Brain pericyte (primary cell): ENCODE data around the gene MIDN.

ENCODE experiments used
- DNase-seq: peaks from one replicate; pipeline ENCODE4 v3.0.0-alpha.2; 2012; ENCODE audit warnings: low read depth, low spot score

Gene MIDN

DNA sequence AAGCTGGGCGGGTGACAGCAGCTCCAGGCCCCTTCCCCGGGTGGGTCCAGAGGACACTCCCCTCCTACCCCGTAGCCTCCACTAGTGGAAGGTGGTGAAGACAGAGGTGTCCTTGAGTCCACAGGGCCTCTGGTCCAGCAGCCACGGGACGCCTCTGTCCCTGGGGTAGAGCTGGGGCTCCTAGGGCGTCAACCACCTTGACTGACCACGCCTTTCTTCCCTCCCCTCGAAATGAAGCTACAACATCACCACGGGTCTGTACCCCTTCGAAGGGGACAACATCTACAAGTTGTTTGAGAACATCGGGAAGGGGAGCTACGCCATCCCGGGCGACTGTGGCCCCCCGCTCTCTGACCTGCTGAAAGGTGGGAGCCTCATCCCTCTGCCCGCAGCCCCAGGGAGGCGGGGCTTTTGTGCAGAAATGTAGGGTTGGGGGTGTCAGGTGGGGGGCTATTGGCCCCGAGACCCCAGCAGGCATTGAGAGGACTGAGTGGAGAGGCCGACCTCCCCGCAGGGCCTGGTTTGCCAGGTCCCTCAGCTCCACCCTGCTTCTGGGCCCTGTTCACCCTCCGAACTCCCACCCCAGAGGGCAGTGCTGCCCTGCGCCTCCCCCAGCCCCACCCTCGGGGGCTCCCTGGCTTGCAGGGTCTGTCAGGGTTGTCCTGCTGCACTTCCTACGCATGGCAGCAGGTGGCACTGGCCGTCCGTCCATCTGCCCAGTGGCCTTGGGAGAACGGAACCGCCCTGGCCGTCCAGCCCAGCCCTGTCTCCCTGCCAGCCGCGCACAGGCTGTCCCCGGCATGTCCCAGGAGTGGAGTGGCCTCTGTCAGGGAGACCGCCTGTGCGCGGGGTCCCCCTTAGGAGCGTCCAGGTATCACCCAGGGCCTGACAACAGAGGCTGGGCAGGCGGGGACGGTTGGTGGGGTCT, 27.1 kb upstream of the MIDN start:
- no peak for DNase-seq

DNA sequence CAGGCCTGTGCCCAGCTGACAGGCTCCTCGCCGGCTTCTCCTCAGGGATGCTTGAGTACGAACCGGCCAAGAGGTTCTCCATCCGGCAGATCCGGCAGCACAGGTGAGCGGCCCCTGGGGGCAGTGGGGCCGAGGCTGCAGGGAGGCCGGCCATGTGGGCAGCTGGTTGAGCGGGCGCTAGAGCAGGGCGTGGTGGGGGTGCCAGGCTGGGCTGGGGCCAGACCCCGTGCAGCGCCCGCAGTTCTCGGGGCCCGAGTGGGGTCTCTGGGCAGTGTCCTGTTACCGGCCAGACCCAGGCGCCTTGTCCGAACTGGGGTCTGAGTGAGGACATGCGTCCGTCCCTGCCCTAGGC, 26.5 kb upstream of the MIDN start:
- DNase-seq = no peak

DNA sequence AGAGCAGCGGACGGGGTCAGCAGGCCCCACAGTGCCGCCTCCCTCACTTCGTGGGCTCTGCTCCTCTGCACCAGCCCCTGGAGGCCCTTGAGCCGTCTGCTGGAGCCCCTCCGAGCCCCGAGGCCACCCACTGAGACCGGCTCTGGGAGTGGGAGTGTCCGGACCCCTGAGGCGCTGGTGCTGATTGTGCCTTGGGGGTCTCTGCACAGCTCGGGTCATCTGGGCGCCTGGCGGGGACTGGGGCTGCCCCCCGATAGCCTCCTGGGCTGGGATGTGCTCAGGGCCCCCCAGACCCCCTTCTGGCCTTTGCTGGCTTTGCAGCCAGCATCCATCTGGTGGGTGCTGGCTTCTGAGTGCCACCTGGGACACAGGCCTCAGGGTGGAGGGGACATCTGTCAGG, 26.0 kb upstream of the MIDN start:
- DNase-seq = no peak

DNA sequence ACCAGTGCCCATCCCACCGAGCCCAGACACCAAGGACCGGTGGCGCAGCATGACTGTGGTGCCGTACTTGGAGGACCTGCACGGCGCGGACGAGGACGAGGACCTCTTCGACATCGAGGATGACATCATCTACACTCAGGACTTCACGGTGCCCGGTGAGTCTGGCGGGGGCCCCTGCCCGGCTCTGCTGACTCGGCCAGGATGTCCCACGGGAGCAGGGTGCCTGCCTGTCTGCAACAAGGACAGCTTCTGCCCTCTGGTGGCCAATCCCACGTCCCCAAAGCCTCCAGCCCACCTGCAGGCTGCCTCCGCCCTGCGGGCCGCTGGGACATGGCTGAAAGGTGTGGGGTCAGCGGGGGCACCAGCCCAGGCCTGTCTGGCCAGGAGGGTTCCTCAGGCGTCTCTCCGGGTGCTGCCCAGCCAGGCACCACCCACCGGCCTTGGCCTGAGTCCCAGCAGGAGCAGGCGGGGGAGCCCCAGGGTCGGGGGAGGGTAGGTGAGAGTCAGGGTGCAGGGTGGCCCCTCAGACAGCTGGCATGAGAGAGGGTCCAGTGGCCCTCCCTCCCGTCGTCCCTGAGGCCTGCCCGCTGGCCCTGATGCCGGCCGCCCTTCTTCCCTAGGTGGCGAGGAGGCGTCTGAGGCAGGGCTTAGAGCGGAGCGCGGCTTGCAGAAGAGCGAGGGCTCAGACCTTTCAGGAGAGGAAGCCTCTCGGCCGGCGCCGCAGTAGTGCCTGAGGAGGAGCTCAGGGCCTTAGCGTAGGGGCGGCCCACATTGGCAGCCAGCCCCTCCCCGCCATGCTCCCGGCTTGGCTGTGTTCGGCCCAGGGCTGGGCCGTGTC, 25.1 kb upstream of the MIDN start:
- no peak for DNase-seq

GRCh38 chr19:1224047-1224825, 24.1 kb upstream of the MIDN start:
- no peak for DNase-seq

GRCh38 chr19:1224847-1225246, 23.5 kb upstream of the MIDN start:
- no peak for DNase-seq

- DNase-seq = no peak
Measured at GRCh38 chr19:1225440-1226226, 22.8 kb upstream of the MIDN start.

- no peak for DNase-seq
Measured at GRCh38 chr19:1226227-1226518, 22.2 kb upstream of the MIDN start.

GRCh38 chr19:1226522-1227303, 21.7 kb upstream of the MIDN start:
- no peak for DNase-seq

DNA sequence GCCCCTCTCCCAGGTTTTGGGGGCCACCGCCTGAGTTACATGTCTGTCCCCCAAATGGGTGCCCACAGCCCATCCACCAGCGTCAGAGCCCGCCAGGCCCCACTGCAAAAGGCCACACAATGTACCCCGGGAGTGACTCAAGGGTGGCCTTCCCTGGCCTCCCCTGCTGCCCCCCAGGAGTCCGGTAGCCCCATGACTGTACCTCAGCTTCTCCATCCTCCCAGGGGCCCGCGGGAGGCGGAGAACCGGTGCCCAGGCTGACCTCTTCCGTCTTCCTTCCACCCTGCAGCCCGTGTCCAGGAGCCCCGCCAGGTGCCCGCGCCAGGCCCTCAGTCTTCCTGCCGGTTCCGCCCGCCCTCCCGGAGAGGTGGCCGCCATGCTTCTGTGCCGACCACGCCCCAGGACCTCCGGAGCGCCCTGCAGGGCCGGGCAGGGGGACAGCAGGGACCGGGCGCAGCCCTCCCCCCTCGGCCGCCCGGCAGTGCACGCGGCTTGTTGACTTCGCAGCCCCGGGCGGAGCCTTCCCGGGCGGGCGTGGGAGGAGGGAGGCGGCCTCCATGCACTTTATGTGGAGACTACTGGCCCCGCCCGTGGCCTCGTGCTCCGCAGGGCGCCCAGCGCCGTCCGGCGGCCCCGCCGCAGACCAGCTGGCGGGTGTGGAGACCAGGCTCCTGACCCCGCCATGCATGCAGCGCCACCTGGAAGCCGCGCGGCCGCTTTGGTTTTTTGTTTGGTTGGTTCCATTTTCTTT, 20.9 kb upstream of the MIDN start:
- no peak for DNase-seq

DNA sequence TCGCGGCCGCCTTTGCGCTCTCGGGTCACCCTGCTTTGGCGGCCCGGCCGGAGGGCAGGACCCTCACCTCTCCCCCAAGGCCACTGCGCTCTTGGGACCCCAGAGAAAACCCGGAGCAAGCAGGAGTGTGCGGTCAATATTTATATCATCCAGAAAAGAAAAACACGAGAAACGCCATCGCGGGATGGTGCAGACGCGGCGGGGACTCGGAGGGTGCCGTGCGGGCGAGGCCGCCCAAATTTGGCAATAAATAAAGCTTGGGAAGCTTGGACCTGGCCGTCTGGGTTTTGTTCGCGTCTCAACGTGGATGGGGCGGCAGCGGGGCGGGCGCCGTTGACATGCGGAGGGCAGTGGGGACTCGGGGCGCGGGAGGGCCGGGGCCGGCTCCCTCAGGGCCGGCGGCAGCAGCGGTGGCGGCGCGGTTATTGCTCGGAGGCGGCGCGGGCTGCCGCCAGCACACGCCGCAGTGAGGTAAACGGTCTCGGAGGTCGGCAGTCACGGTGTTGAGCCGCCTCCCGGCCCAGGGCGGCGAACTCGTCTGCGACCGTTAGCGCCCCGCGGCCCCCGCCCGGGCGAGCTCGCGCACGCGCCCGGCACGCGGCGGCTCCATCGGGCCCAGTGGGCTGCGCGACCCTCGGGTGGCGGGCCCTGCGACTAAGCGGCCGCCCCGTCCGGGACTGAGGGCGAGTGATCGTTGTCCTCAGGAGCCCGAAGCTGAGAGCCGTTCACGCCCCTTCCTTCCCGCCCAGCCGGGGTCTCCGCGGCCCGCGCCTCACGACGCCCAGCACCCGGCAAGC, 20.0 kb upstream of the MIDN start:
- DNase-seq = no peak

DNA sequence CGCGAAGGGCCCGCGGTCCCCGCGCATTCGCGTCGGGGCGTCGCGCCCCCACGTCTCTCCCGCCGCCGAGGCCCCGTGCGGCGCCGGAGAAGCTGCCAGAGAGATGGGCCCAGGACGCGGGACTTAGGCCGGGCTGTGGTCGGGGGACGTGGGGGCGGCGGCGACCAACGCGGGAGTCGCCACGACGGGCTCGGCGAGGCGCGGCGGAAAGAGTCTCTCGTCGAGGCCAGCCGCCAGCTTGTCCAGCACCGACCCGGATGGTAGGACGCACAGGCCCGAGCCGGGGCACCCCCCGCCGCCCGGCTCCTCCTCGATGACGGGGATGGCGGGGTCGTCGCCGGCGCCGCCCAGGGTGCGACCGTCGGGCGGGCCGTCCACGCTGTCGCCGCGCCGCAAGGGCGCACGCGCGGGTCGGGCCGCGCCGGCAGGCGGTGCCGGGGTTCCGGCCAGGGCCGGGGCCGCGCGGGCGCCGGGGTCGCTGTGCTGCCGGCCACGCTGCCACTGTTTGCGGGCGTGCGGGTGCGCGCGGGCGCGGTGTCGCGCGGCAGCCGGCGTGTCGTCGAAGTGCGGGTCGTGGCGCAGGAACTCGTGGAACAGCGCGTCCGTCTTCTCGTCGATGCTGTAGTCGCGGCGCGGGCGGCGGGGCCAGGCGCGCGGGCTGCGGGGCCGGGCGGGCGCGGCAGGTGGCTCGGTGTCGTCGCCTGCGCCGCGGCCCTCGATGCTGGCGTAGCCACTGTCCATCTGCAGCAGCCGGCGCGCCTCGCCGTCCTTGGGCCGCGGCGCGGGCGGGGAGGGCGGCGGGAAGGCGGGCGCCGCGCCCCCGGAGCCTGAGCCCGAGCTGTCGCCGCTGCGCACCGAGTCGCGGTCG, 19.1 kb upstream of the MIDN start:
- DNase-seq = no peak

GRCh38 chr19:1229924-1230782, 18.2 kb upstream of the MIDN start:
- DNase-seq = no peak

DNA sequence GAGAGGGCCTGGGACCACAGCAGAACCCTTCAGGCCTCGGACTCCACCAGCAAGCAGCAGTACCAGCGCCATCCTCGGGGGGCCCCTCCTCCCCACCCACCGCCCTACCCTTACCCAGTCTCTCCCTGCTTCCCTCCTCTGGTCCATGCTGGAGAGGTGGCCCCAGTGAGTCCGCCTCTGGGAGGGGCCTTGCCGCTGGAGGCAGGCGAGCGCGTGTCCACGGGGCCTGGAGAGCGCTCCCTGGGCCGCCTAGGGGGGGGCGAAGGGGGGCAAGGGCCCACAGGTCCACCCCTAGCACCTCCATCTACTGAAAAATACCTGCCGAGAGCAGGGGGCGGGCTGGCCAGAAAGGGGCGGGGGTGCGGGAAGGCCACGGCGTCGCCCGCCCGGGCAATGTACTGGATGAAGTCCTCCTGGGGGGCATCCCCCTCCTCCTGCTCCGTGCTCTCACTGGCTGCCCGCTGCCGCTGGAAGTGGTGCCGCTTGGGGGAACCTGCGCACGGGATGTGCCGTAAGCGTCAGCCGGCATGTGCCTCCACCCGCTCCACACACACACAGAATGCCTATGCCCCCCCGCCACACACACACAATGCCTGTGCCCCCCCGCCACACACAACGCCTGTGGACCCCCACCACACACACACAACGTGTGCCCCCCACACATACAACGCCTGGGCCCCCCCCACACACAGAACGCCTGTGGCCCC, 17.4 kb upstream of the MIDN start:
- no peak for DNase-seq

GRCh38 chr19:1231729-1232637, 16.4 kb upstream of the MIDN start:
- no peak for DNase-seq
